ENCODE measurements around the gene PLD3.

The PLD3 gene

GRCh38 chr19:40411125-40411842, 62.8 kb downstream of the PLD3 start:
- TF ChIP-seq RAD21 (IDR thresholded peaks at IDR 0.05; ENCODE audit: low read depth) (no peak), CREB1 (IDR thresholded peaks at IDR 0.05; ENCODE audit: low read depth) (no peak), TEAD4 (IDR thresholded peaks at IDR 0.05) (no peak), YY1 (IDR thresholded peaks at IDR 0.05; ENCODE audit: low read depth) (no peak), FOXM1 (IDR thresholded peaks at IDR 0.05; ENCODE audit: borderline replicate concordance, low read depth) (no peak), ZBTB7A (IDR thresholded peaks at IDR 0.05; ENCODE audit: low read depth) (no peak), MAX (IDR thresholded peaks at IDR 0.05) (no peak), NFIC (IDR thresholded peaks at IDR 0.05) (no peak), USF1 (IDR thresholded peaks at IDR 0.05) (no peak)

- TF ChIP-seq TEAD4 (IDR thresholded peaks at IDR 0.05) (no peak), ZBTB7A (IDR thresholded peaks at IDR 0.05; ENCODE audit: low read depth) (no peak), MAX (IDR thresholded peaks at IDR 0.05) (no peak), FOXM1 (IDR thresholded peaks at IDR 0.05; ENCODE audit: borderline replicate concordance, low read depth) (no peak), TAF1 (IDR thresholded peaks at IDR 0.05; ENCODE audit: low read depth) (no peak), EGR1 (IDR thresholded peaks at IDR 0.05) (no peak), RAD21 (IDR thresholded peaks at IDR 0.05; ENCODE audit: low read depth) (no peak), EP300 (IDR thresholded peaks at IDR 0.05; ENCODE audit: borderline replicate concordance) (no peak), NFIC (IDR thresholded peaks at IDR 0.05) (no peak), TCF12 (IDR thresholded peaks at IDR 0.05; ENCODE audit: low read depth) (no peak), USF1 (IDR thresholded peaks at IDR 0.05) (no peak), YY1 (IDR thresholded peaks at IDR 0.05; ENCODE audit: low read depth) (no peak), CREB1 (IDR thresholded peaks at IDR 0.05; ENCODE audit: low read depth) (no peak), REST (IDR thresholded peaks at IDR 0.05; ENCODE audit: low read depth) (no peak), CEBPB (IDR thresholded peaks at IDR 0.05) (no peak)
These were observed 63.5 kb downstream of the PLD3 start for GRCh38 chr19:40411958-40412499.

- TF ChIP-seq TAF1 (IDR thresholded peaks at IDR 0.05; ENCODE audit: low read depth) = no peak
- TF ChIP-seq MAX (IDR thresholded peaks at IDR 0.05) = no peak
- no peak for TF ChIP-seq TEAD4 (IDR thresholded peaks at IDR 0.05)
These were observed 64.4 kb downstream of the PLD3 start for GRCh38 chr19:40412866-40413265.

GRCh38 chr19:40413291-40413845, 64.9 kb downstream of the PLD3 start, which contains the start of gene PRX:
Gene PRX (minus strand): TSS chr19:40413378. CDS start chr19:40407932, 5,446 bp downstream.
- no peak for TF ChIP-seq YY1 (IDR thresholded peaks at IDR 0.05; ENCODE audit: low read depth)
- TF ChIP-seq REST (IDR thresholded peaks at IDR 0.05; ENCODE audit: low read depth) = no peak
- no peak for TF ChIP-seq CREB1 (IDR thresholded peaks at IDR 0.05; ENCODE audit: low read depth)
- no peak for TF ChIP-seq CEBPB (IDR thresholded peaks at IDR 0.05)
- no peak for TF ChIP-seq FOXM1 (IDR thresholded peaks at IDR 0.05; ENCODE audit: borderline replicate concordance, low read depth)
- no peak for TF ChIP-seq TEAD4 (IDR thresholded peaks at IDR 0.05)
- no peak for TF ChIP-seq TCF12 (IDR thresholded peaks at IDR 0.05; ENCODE audit: low read depth)
- TF ChIP-seq MAX (IDR thresholded peaks at IDR 0.05) = no peak
- no peak for TF ChIP-seq RAD21 (IDR thresholded peaks at IDR 0.05; ENCODE audit: low read depth)
- TF ChIP-seq TAF1 (IDR thresholded peaks at IDR 0.05; ENCODE audit: low read depth) = no peak
- TF ChIP-seq EGR1 (IDR thresholded peaks at IDR 0.05) = no peak
- TF ChIP-seq USF1 (IDR thresholded peaks at IDR 0.05) = no peak
- no peak for TF ChIP-seq EP300 (IDR thresholded peaks at IDR 0.05; ENCODE audit: borderline replicate concordance)
- no peak for TF ChIP-seq NFIC (IDR thresholded peaks at IDR 0.05)
- TF ChIP-seq ZBTB7A (IDR thresholded peaks at IDR 0.05; ENCODE audit: low read depth) = no peak

All from Ishikawa (cell line).